Adrenal gland (tissue), 12 donors: ENCODE results near the gene ZNF554. TPM values are rescaled to one million over a fixed set of nuclear protein-coding genes. Genes with fewer than 3 reads are reported as not detected.
"Not testable (repeated sequence)": the region's sequence is repeated elsewhere in the genome, so short reads cannot be mapped to it uniquely, and the experiment has no call there.

ENCODE experiments used
- DNase-seq, 7 donors: peaks; one replicate each; pipeline ENCODE4 v3.0.0-alpha.2; 2019 to 2020
- H3K27ac ChIP-seq, 5 donors: fragments of 200-600 bp; sonication (generic) in 4 of 5; 1 replicate in 3 of 5; 2 replicates in 2 of 5; pipeline versions ENCODE4 v1.5.1 to v1.8.0; 2016 to 2020; ENCODE audit warnings: mild to moderate bottlenecking in 1 of 5
- H3K27me3 ChIP-seq: fragments of 200-600 bp; 2 replicates; pipeline ENCODE4 v1.8.0; 2021
- H3K36me3 ChIP-seq, 2 donors: fragments of 200-600 bp; replicated peaks in 1 of 2; 1 replicate in 1 of 2; 2 replicates in 1 of 2; pipeline versions ENCODE4 v1.5.1 to v1.8.0; 2018 to 2022
- H3K4me1 ChIP-seq, 2 donors: fragments of 200-600 bp; replicated peaks in 1 of 2; 1 replicate in 1 of 2; 2 replicates in 1 of 2; pipeline versions ENCODE4 v1.5.1 to v1.8.0; 2018 to 2021
- H3K4me3 ChIP-seq, 4 donors: fragments of 200-600 bp; sonication (generic) in 3 of 4; one replicate each; pipeline ENCODE4 v1.5.1; 2016 to 2018
- H3K9me3 ChIP-seq, 3 donors: fragments of 200-600 bp; sonication (generic) in 1 of 3; replicated peaks in 1 of 3; 1 replicate in 2 of 3; 2 replicates in 1 of 3; pipeline versions ENCODE4 v1.5.1 to v1.8.0; 2016 to 2021
- POLR2A ChIP-seq, 2 donors: fragments of 450-650 bp; IDR thresholded peaks; one replicate each; pipeline ENCODE4 v1.6.1; 2017; ENCODE audit warnings: antibody characterized with exemption in 2 of 2, mild to moderate bottlenecking in 2 of 2, moderate library complexity in 1 of 2
- WGBS, 4 donors: extraction: QIAGEN DNeasy Blood & Tissue Kit in 2 of 4; methylation state at CpG; one replicate each; pipeline versions ENCODE4 v1.1.5 to v1.1.7; 2013 to 2017; 5-methylcytosine and 5-hydroxymethylcytosine counted together
- intact Hi-C, 2 donors: fragments of 100-400 bp; cut with DNase I; formaldehyde crosslinking; loops; one replicate each; pipeline versions ENCODE4 v1.14.1 to v1.15.0; 2022 to 2023
- polyA plus RNA-seq, 3 donors: library from polyadenylated mRNA; stranded (reverse); fragments of 200-250 nt in 2 of 3; fragments of 350-450 nt in 1 of 3; fragmentation: Illumina TruSeq in 1 of 3; extraction: RNeasy Lipid Tissue Mini Kit (QIAGEN cat#74804) in 1 of 3; gene quantifications; one replicate each; pipeline ENCODE4 v1.2.3, GENCODE V29; 2013 to 2014
- total RNA-seq, 9 donors: library from RNA; depleted of rRNA in 4 of 9; stranded (reverse); fragments of >200 nt in 4 of 9; fragments of 120-200 nt in 1 of 9; fragmentation: NEBNext Ultra II Directional in 1 of 9; extraction: Animal tissue kit (Norgen Biotek cat#: 25700) in 1 of 9; gene quantifications; one replicate each; pipeline versions ENCODE4 v1.1.0 to v1.2.4, GENCODE V29; 2013 to 2023
- TF ChIP-seq, protein P1 (sequence below), 6 experiments: fragments of 450-650 bp in 4 of 6; fragments of 200-600 bp in 2 of 6; sonication (generic) in 1 of 6; IDR thresholded peaks; 1 replicate in 5 of 6; 2 replicates in 1 of 6; pipeline versions ENCODE4 v1.5.1 to v1.8.0; 2016 to 2021; ENCODE audit warnings: antibody characterized with exemption in 6 of 6, mild to moderate bottlenecking in 2 of 6, moderate library complexity in 1 of 6
- donor health status: healthy with polysubstance abuse.
- donor health status: Bipolar disorder and iron deficiency.
- donor health status: DM: yes; HTN: yes; CAD: no.
- donor health status: DM: no; HTN: no; CAD: no.
- donor health status: DM: no; HTN: no; CAD: no.
- donor health status: DM: yes; HTN: yes; CAD: no.

Gene ZNF554
- total and polyA plus RNA-seq, 12 donors: 1.6 to 6.9 (median 3.9) TPM

GRCh38 chr19:2791876-2792275, 27.8 kb upstream of the ZNF554 start:
- Histone ChIP-seq H3K27ac (no peak overlapping the region), H3K9me3 (no peaks in the 10 kb centered on the region), H3K4me3 (no peak overlapping the region), H3K36me3 (peaks cover 0 to 9% of the 10 kb centered on the region in 2 donors), H3K27me3 (no peaks in the 10 kb centered on the region), H3K4me1 (no peaks in the 10 kb centered on the region)
- WGBS, 4 donors: 88 to 94% (median 92%) methylated on average over 16 of the region's 16 CpGs
- no peak for DNase-seq
- TF ChIP-seq, protein P1, sequence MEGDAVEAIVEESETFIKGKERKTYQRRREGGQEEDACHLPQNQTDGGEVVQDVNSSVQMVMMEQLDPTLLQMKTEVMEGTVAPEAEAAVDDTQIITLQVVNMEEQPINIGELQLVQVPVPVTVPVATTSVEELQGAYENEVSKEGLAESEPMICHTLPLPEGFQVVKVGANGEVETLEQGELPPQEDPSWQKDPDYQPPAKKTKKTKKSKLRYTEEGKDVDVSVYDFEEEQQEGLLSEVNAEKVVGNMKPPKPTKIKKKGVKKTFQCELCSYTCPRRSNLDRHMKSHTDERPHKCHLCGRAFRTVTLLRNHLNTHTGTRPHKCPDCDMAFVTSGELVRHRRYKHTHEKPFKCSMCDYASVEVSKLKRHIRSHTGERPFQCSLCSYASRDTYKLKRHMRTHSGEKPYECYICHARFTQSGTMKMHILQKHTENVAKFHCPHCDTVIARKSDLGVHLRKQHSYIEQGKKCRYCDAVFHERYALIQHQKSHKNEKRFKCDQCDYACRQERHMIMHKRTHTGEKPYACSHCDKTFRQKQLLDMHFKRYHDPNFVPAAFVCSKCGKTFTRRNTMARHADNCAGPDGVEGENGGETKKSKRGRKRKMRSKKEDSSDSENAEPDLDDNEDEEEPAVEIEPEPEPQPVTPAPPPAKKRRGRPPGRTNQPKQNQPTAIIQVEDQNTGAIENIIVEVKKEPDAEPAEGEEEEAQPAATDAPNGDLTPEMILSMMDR (IDR thresholded peaks at IDR 0.05): no peak
- no peak for TF ChIP-seq POLR2A (IDR thresholded peaks at IDR 0.05)
- intact Hi-C loops: no loop called here

GRCh38 chr19:2792666-2793065, 27.0 kb upstream of the ZNF554 start:
- DNase-seq, H3K27ac ChIP-seq, intact Hi-C loops, H3K36me3 ChIP-seq, H3K9me3 ChIP-seq, H3K27me3 ChIP-seq, H3K4me3 ChIP-seq, H3K4me1 ChIP-seq: not testable (repeated sequence)
- 94 to 96% (median 95%) methylated on average over 10 of the region's 10 CpGs for WGBS, 4 donors

- no peak for DNase-seq
- WGBS, 4 donors: 94 to 99% (median 97%) methylated on average over 7 of the region's 7 CpGs
- Histone ChIP-seq H3K4me1 (peaks cover under 1 to 3% of the 10 kb centered on the region in 2 donors), H3K4me3 (no peak overlapping the region), H3K9me3 (no peaks in the 10 kb centered on the region), H3K27ac (no peak overlapping the region), H3K27me3 (no peaks in the 10 kb centered on the region), H3K36me3 (peaks cover 0 to 9% of the 10 kb centered on the region in 2 donors)
- TF ChIP-seq, protein P1 (IDR thresholded peaks at IDR 0.05): no peak
- no peak for TF ChIP-seq POLR2A (IDR thresholded peaks at IDR 0.05)
- intact Hi-C loops: no loop called here
These were observed 26.5 kb upstream of the ZNF554 start for GRCh38 chr19:2793126-2793525.

DNA sequence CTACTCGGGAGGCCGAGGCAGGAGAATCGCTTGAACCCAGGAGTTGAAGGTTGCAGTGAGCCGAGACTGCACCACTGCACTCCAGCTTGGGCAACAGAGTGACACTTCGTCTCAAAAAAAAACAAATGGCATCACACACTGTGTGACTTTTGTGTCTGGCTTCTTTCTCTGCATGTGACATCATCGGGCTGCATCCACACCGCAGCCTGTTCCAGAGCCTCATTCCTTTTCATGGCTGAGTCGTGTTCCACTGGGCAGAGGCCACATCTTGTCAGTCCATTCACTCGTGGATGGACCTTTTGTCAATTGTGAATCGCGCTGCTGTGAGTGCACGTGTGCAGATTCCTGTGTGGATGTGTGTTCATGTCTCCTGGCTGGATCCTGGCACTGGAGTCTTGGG, 26.1 kb upstream of the ZNF554 start:
- Histone ChIP-seq H3K9me3 (no peaks in the 10 kb centered on the region), H3K4me1 (peaks cover 4 to 8% of the 10 kb centered on the region in 2 donors), H3K27ac (no peak overlapping the region), H3K36me3 (peaks cover 0 to 9% of the 10 kb centered on the region in 2 donors), H3K4me3 (no peak overlapping the region), H3K27me3 (no peaks in the 10 kb centered on the region)
- WGBS, 4 donors: 94 to 97% (median 97%) methylated on average over 11 to 12 of the region's 12 CpGs
- intact Hi-C loops: no loop called here
- TF ChIP-seq, protein P1 (IDR thresholded peaks at IDR 0.05): no peak
- TF ChIP-seq POLR2A (IDR thresholded peaks at IDR 0.05): no peak
- DNase-seq: no peak

DNA sequence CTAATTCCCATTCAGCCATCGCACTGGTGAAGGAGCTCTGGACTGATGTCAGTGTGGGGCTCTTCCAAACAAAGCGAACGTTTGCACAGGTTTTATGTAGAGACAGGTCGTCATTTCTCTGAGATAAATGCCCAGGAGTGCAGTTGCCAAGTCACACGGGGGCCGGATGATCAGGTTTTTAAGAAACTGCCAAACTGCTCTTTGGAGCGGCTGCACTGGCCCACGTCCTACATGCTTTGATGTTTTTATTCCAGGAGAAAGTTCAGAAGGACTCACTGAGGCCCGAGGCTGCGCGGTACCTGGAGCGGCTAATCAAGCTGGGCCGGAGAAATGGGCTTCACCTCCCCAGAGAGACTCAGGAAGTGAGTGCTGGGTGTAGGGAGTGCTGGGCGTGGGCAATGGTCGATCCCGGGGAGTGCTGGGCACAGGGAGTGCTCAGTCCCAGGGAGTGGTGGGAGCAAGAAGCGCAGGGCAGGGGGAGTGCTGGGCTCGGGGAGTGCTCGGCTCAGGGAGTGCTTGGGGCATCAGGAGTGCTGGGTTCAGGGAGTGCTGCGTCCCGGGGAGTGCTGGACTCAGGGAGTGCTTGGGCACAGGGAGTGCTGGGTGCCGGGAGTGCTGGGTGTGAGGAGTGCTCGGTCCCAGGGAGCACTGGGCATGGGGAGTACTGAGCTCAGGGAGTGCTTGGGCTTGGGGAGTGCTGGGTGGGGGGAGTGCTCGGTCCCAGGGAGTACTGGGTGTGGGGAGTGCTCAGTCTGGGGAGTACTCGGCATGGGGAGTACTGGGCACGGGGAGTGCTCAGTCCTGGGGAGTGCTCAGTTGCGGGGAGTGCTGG, 23.6 kb upstream of the ZNF554 start:
- peaks cover 0 to 9% of the 10 kb centered on the region in 2 donors for H3K36me3 ChIP-seq
- TF ChIP-seq, protein P1 (IDR thresholded peaks at IDR 0.05): no peak
- TF ChIP-seq POLR2A (IDR thresholded peaks at IDR 0.05): no peak
- intact Hi-C loops: no loop called here

More for the DNA sequence above, 23.6 kb upstream of the ZNF554 start:
- DNase-seq: no peak
- no peak overlapping the region for H3K4me3 ChIP-seq
- H3K9me3 ChIP-seq: no peaks in the 10 kb centered on the region
- peaks cover 4 to 8% of the 10 kb centered on the region in 2 donors for H3K4me1 ChIP-seq
- 90 to 98% (median 94%) methylated on average over 22 to 27 of the region's 27 CpGs for WGBS, 4 donors
- H3K27ac ChIP-seq: no peak overlapping the region
- no peaks in the 10 kb centered on the region for H3K27me3 ChIP-seq
